Measurements from ENCODE around the gene TTLL6. TPM values are rescaled to one million over a fixed set of nuclear protein-coding genes. Genes with fewer than 3 reads are reported as not detected.

TTLL6 gene
- total and polyA plus RNA-seq, 2 donors (not counting 3 experiments of a cell fraction or from before 2014, with no cell fraction given), result not detected

- peaks cover 92 to 99% of the 10 kb centered on the region in 2 experiments for H3K27me3 ChIP-seq (ENCODE audit: control insufficient read depth in 2 of 2, insufficient read depth in 2 of 2, low read length in 2 of 2)
- intact Hi-C loops (cut with micrococcal nuclease), result no loop called here
- H3K9me3 ChIP-seq (replicated peaks; ENCODE audit: control insufficient read depth, insufficient read depth, low read length), result no peaks in the 10 kb centered on the region
- no peaks in the 10 kb centered on the region for H3K36me3 ChIP-seq (ENCODE audit: control insufficient read depth in 2 of 2, extremely low read depth in 1 of 2, insufficient read depth in 2 of 2, low read length in 2 of 2)
- H3K4me3 ChIP-seq (replicated peaks in 1 of 3; ENCODE audit: insufficient read depth in 1 of 3, low read depth in 1 of 3, low read length in 3 of 3), result no peak within 1 kb of the TSS
- CTCF ChIA-PET, result interaction anchor here (1.2 to 7.5 kb wide), 6 partner anchors 11 to 156 kb away, joined by 7 to 171 read pairs (median 27); no protein-coding TSS in a partner anchor
- no peak within 1 kb of the TSS for H2AFZ ChIP-seq (ENCODE audit: low read depth, low read length)
- H3K79me2 ChIP-seq (ENCODE audit: control insufficient read depth, insufficient read depth, low read length), result no peaks in the 10 kb centered on the region
- H4K20me1 ChIP-seq (replicated peaks; ENCODE audit: control insufficient read depth, extremely low read depth, insufficient read depth, low read length), result no peaks in the 10 kb centered on the region
- no peak for FAIRE-seq
- peaks cover 8% of the 10 kb centered on the region for H3K4me1 ChIP-seq (ENCODE audit: control insufficient read depth, extremely low read depth, insufficient read depth, low read length)
- no peak for DNase-seq (ENCODE audit: low read depth, low spot score)
- POLR2A ChIA-PET, result no interaction called here
- no peaks in the 10 kb centered on the region for H3K9me1 ChIP-seq (replicated peaks; ENCODE audit: control insufficient read depth, extremely low read depth, insufficient read depth, low read length)
- BruUV-seq (replicated peaks), result no TSS peak
- no peak within 1 kb of the TSS for H3K27ac ChIP-seq (ENCODE audit: insufficient read depth, low read depth, low read length)
- H3K4me2 ChIP-seq (ENCODE audit: insufficient read depth, low read length), result no peak within 1 kb of the TSS
- TF ChIP-seq JUN (IDR thresholded peaks at IDR 0.05; ENCODE audit: borderline replicate concordance, insufficient read depth, insufficient read length, low read depth) (no peak), EZH2 (IDR thresholded peaks at IDR 0.05; ENCODE audit: borderline replicate concordance, low read depth, low read length, severe bottlenecking) (peak; percentile 85)
- dilution Hi-C loops (cut with MboI; ENCODE audit: extremely low pct_ligation_motif_present, low sequenced_read_pairs), result no loop called here
- no peak within 1 kb of the TSS for H3K9ac ChIP-seq (replicated peaks; ENCODE audit: extremely low read depth, insufficient read depth, low read length)
Observed at GRCh38 chr17:48722201-48722907, 94.7 kb downstream of the TTLL6 start, which contains the start of gene PRAC1. Gene PRAC1 (minus strand): TSS chr17:48722518. CDS start chr17:48722392, 126 bp downstream.

- Histone ChIP-seq H3K9me1 (replicated peaks; ENCODE audit: control insufficient read depth, extremely low read depth, insufficient read depth, low read length) (no peaks in the 10 kb centered on the region), H3K4me1 (ENCODE audit: control insufficient read depth, extremely low read depth, insufficient read depth, low read length) (peaks cover 8% of the 10 kb centered on the region), H2AFZ (ENCODE audit: low read depth, low read length) (no peak overlapping the region), H3K27ac (ENCODE audit: insufficient read depth, low read depth, low read length) (no peak overlapping the region), H3K4me2 (ENCODE audit: insufficient read depth, low read length) (no peak overlapping the region), H3K4me3 (replicated peaks in 1 of 3; ENCODE audit: insufficient read depth in 1 of 3, low read depth in 1 of 3, low read length in 3 of 3) (no peak overlapping the region), H3K9me3 (replicated peaks; ENCODE audit: control insufficient read depth, insufficient read depth, low read length) (no peaks in the 10 kb centered on the region), H4K20me1 (replicated peaks; ENCODE audit: control insufficient read depth, extremely low read depth, insufficient read depth, low read length) (no peaks in the 10 kb centered on the region), H3K79me2 (ENCODE audit: control insufficient read depth, insufficient read depth, low read length) (no peaks in the 10 kb centered on the region), H3K36me3 (ENCODE audit: control insufficient read depth in 2 of 2, extremely low read depth in 1 of 2, insufficient read depth in 2 of 2, low read length in 2 of 2) (no peaks in the 10 kb centered on the region), H3K27me3 (ENCODE audit: control insufficient read depth in 2 of 2, insufficient read depth in 2 of 2, low read length in 2 of 2) (peaks cover 87 to 98% of the 10 kb centered on the region in 2 experiments), H3K9ac (replicated peaks; ENCODE audit: extremely low read depth, insufficient read depth, low read length) (no peak overlapping the region)
- TF ChIP-seq FOS (IDR thresholded peaks at IDR 0.05; ENCODE audit: borderline replicate concordance, insufficient read depth, low read length) (no peak), EZH2 (IDR thresholded peaks at IDR 0.05; ENCODE audit: borderline replicate concordance, low read depth, low read length, severe bottlenecking) (no peak), MYC (IDR thresholded peaks at IDR 0.05; ENCODE audit: low read depth, low read length) (no peak), CTCF (IDR thresholded peaks at IDR 0.05; ENCODE audit: extremely low read depth in 1 of 2, insufficient read depth in 1 of 2, low read depth in 1 of 2, low read length in 2 of 2) (no peak), GATA2 (IDR thresholded peaks at IDR 0.05; ENCODE audit: insufficient read depth, insufficient read length, low read depth, low read length) (no peak), MAX (IDR thresholded peaks at IDR 0.05; ENCODE audit: insufficient read depth, insufficient read length) (no peak), POLR2A (IDR thresholded peaks at IDR 0.05; ENCODE audit: low read depth, low read length) (no peak), POLR2AphosphoS5 (IDR thresholded peaks at IDR 0.05; ENCODE audit: insufficient read depth, low read depth, low read length) (no peak), JUN (IDR thresholded peaks at IDR 0.05; ENCODE audit: borderline replicate concordance, insufficient read depth, insufficient read length, low read depth) (no peak)
- no TSS peak for BruUV-seq (replicated peaks)
- POLR2A ChIA-PET, result interaction anchor here (0.6 kb wide), 1 partner anchor 174 kb away, joined by 7 read pairs; no protein-coding TSS in a partner anchor
- intact Hi-C loops (cut with micrococcal nuclease), result no loop called here
- no peak for DNase-seq (ENCODE audit: low read depth, low spot score)
- FAIRE-seq, result no peak
- CTCF ChIA-PET, result interaction anchor here (1.6 to 3.1 kb wide), 3 partner anchors 25 to 158 kb away, joined by 3 to 13 read pairs (median 8); no protein-coding TSS in a partner anchor
- dilution Hi-C loops (cut with MboI; ENCODE audit: extremely low pct_ligation_motif_present, low sequenced_read_pairs), result no loop called here
Observed at GRCh38 chr17:48721009-48721402, 96.0 kb downstream of the TTLL6 start.
